Peyer's patch (tissue), 4 donors: Measurements from ENCODE around the gene ZKSCAN5.

Source experiments
- CTCF ChIP-seq, 6 experiments: fragments of 450-650 bp in 4 of 6; fragments of 200-600 bp in 2 of 6; sonication (generic) in 1 of 6; IDR thresholded peaks; one replicate each; pipeline ENCODE4 v1.5.1; 2017 to 2019; ENCODE audit warnings: antibody characterized with exemption in 6 of 6, mild to moderate bottlenecking in 3 of 6, moderate library complexity in 1 of 6
- POLR2A ChIP-seq, 2 donors: fragments of 450-650 bp; IDR thresholded peaks; one replicate each; pipeline ENCODE4 v1.5.1; 2017; ENCODE audit warnings: antibody characterized with exemption in 2 of 2, mild to moderate bottlenecking in 2 of 2, moderate library complexity in 2 of 2

GRCh38 chr7:99521399-99521798, 16.9 kb downstream of the ZKSCAN5 start:
- no peak for TF ChIP-seq CTCF (IDR thresholded peaks at IDR 0.05)
- TF ChIP-seq POLR2A (IDR thresholded peaks at IDR 0.05): no peak
